ENCODE data around the gene TMEM50B.
A peak's percentile ranks its signal among the peaks of the same experiment; 100 is the strongest.
"Not testable (repeated sequence)": the region's sequence is repeated elsewhere in the genome, so short reads cannot be mapped to it uniquely, and the experiment has no call there.

TMEM50B gene

DNA sequence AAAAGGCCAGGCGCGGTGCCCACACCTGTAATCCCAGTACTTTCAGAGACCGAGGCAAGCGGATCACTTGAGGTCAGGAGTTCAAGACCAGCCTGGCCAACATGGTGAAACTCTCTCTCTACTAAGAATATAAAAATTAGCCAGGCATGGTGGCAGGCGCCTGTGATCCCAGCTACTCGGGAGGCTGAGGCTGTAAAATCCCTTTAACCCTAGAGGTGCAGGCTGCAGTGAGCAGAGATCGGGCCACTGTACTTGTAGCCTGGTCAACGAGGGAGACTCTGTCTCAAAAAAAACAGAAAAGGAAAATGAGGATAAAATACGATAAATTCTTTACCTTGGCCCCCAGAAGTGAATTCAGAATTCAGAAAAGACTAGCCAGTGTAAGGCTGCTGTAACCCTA is 1.6 kb downstream of the TMEM50B start:
- no peak for DNase-seq (ENCODE audit: low spot score)

DNA sequence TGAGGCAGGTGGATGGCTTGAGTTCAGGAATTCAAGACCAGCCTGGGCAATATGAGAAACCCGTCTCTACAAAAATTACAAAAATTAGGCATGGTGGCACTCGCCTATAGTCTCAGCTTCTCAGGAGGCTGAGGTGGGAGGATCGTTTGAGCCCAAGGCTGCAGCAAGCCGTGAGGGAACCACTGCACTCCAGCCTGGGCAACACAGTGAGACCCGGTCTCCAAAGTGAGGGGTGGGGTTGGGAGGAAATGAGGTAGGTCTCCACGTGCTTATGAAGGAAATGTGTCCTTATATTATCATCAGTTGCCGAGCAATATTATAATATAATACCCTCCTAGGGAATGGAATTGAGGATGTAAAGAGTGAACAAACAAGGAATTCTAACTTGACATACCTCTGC is 2.7 kb downstream of the TMEM50B start:
- no peak for DNase-seq (ENCODE audit: low spot score)

DNA sequence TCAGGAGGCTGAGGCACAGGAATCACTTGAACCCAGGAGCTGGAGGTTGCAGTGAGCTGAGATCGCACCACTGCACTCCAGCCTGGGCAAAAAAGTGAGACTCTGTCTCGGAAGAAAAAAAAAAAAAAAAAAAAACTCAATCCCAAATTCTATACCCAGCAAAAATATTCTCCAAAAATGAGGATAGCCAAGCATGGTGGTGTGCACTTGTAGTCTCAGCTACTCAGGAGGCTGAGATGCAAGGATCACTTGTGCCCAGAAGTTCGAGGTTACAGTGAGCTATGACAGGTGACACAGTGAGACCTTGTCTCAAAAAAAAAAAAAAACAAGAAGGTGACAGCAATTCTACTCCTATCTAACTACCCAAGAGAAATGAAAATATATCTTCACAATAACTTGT is 6.4 kb downstream of the TMEM50B start:
- DNase-seq (ENCODE audit: low spot score), result no peak

DNA sequence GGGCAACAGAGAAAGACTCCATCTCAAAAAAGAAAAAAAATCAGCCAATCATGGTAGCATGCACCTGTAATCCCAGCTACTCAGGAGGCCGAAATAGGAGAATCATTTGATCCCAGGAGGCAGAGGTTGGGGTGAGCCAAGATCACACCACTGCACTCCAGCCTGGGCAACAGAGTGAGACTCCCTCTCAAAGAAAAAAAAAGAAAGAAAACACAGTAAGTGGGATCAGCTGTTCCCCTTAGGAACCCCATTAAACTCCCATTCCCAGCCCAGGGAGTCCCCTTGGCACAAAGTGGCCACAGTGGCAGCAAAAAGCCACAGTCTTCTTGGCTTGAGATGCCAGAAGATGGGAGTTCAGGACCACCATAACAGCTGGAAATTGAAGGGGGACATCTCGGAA is 9.1 kb downstream of the TMEM50B start:
- no peak for DNase-seq (ENCODE audit: low spot score)

DNA sequence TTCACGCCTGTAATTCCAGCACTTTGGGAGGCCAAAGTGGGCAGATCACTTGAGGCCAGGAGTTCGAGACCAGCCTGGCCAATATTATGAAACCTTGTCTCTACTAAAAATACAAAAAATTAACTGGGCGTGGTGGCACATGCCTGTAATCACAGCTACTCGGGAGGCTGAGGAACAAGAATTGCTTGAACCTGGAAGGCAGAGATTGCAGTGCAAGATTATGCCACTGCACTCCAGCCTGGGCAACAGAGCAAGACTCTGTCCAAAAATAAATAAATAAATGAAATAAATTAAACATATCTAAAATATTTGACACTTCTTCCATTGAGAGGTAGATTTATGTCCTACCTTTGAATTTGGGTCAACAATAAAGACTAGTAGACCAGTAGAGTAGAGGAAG is 10.6 kb downstream of the TMEM50B start:
- not testable (repeated sequence) for DNase-seq (ENCODE audit: low spot score)

DNA sequence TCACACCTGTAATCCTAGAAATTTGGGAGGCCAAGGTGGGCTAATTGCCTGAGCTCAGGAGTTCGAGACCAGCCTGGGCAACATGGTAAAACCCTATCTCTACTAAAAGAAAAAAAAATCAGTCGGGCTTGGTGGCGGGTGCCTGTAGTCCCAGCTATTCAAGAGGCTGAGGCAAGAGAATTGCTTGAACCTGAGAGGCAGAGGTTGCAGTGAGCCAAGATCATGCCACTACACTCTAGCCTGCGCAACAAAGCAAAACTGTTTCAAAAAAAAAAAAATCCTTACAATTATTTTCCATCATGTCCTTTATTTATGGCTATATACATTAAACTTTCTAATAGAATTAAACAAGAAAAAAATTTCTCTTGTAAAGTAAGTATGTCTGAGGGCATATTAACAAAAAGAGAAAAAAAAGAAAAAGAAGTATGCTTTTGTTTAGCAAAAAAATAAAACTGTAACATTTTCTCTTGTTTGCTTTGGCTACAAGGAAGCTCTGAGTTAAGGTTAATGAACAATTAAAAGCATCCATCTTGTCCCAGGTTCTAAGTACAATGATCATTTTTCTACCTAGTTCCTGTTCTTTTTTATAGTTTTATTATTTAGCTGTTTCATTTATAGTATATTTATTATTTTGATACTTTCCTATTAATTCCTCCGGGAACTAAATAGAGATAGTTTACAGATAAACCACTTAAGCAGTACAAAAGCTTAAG is 18.1 kb downstream of the TMEM50B start:
- no peak for DNase-seq (ENCODE audit: low spot score)

DNA sequence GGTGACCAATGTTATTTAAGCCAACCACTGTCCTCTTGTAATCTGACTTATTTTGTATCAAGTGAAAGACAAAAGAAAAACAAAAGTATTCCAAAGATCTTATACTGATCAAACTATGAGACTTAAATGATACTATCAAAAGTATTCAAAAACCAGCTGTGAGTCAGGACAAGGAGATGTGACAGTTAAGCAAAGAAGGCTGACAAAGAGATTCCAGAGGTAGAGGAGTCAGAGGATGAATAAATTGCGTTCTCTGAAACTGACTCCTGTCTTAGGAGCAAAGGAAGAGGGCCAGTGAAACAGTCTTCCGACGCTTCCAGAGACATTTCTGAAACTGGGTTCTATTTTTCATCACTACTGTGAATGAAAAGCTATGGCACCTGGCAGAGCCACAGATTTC is 20.9 kb downstream of the TMEM50B start:
- no peak for DNase-seq (ENCODE audit: low spot score)

DNA sequence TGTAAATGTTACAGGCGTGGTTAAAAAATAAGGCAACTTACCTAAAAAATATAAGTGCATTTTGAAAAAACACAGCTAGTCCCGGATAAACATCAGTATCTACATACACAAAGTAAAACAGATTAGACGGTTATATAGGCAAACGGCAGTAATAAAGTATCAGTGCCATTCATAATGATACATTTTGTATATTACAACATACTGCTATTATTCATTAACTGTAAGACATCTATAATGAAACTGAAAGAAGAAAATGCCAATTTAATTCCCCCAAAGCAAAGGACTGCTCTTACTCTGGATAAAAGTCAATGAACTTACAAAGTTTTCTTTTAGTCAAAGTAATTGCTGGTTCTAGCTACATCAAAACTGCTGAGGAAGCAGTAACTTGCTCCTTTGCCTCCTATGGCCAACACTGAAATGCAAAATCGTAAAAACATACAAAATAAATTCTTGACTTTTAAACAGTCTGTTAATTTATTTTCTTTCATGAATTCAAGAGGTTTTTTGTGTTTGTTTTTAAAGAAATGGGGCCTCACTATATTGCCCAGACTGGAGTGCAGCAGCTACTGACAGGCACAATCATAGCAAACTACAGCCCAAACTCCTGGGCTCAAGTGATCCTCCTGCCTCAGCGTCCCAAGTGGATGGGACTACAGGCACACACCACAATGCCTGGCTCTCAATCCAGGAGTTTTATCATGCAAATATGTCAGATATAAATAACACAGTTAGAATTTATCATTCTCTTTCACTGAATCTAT is 23.9 kb downstream of the TMEM50B start:
- no peak for DNase-seq (ENCODE audit: low spot score)

DNA sequence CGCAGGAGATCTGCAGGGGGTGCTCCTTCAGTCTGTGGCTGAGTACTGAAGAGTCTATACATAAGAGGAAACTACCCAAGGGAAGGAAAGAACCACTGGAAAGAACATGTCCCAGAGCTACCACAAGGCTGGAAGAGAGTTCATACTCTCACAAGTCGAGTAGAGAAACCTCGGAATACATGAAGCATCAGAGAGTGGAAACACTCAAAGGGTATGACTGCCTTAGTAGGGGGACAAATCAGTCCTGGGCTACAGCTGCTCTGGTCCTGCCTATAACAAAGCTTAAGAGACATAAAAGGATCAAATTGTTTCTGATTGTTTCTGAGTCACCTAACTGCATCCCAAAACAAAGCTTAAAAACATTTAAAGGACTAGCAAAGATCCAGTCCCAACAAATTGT is 27.4 kb downstream of the TMEM50B start:
- DNase-seq (ENCODE audit: low spot score), result no peak

DNA sequence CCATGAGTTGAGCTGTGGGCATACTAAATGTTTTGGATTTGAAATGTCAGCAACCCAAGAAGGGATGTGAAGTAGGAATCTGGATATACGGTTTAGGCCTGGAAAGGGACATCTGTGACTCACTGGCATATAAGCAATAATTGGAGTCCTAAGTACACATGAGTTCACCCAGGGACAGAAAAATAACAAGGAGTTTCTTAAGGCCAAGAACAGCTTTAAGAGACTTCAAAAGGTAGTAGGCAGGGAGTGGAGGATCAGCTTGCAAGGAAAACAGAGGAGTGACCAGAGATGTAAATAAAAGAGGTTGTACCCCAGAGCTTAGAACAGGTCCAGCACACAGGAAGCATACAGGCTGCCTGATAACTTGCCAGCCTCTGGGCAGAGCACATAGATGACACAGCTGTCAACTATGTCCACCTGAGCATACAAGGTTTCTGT is 28.1 kb downstream of the TMEM50B start:
- DNase-seq (ENCODE audit: low spot score), result no peak

DNA sequence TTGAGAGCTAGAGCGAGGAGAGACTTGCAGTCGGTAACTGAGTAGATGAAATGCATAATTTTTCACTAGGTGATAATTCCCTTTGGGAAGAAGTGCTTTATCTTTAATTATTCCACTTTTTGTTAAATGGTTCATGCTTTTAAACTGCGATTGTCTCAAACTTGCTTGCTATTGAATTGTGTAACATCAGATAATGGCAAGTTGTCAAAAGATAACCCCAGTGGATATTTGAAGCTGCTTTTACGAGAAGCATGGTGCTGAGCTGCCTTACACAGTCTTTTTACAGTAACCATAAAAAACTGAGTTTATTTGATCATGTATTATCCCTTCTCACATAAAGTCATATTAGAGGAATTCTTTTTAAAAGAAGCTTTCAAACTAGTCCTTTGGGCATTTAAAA is 30.2 kb downstream of the TMEM50B start:
- no peak for DNase-seq (ENCODE audit: low spot score)

DNA sequence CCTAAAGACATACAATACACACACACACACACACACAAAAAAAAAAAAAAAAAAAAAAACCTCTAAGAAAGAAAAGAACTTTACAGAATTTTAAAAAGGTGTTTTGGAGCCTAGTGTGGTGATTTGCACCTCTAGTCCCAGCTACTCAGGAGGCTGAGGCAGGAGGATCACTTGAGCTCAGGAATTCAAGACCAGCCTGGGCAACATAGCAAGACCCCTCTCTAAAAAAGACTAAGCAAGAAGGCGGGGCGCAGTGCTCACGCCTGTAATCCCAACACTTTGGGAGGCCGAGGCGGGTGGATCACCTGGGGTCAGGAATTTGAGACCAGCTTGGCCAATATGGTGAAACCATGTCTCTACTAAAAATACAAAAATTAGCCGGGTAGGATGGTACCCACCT is 33.2 kb downstream of the TMEM50B start:
- DNase-seq (ENCODE audit: low spot score), result not testable (repeated sequence)

DNA sequence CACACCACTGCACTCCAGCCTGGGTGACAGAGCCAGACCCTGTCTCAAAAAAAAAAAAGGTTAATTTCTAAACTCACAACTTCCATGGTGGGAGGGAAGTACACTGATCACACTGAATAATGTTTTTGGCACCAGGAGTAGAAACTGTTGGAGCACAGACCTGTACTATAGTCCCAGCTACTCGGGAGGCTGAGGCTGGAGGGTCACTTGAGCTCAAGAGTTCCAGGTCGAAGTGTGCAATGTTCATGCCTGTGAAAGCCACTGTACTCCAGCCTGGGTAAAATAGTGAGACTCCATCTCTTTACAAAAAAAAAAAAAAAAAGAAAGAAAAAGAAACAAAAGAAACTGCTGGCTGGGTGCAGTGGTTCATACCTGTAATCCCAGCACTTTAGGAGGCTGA is 35.3 kb downstream of the TMEM50B start:
- DNase-seq (ENCODE audit: low spot score), result no peak

DNA sequence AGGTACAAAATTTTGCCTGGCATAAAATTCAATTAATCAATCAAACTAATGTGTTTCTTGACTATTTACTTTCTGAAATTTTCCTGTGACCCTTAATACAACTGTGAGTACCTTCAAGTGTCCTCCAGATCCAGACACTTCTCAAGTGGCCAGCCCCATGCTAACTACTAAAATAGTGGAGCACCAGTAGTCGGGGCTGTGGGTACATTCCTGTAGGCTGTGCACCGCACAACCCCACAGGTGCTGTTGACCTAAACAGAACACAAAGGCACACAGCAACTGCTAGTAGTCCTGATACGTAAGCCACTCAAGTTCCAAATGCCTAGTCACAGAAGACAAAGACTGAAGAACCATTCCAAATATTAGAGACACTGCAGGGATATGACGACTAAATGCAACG is 36.6 kb downstream of the TMEM50B start:
- DNase-seq (ENCODE audit: low spot score), result no peak

DNA sequence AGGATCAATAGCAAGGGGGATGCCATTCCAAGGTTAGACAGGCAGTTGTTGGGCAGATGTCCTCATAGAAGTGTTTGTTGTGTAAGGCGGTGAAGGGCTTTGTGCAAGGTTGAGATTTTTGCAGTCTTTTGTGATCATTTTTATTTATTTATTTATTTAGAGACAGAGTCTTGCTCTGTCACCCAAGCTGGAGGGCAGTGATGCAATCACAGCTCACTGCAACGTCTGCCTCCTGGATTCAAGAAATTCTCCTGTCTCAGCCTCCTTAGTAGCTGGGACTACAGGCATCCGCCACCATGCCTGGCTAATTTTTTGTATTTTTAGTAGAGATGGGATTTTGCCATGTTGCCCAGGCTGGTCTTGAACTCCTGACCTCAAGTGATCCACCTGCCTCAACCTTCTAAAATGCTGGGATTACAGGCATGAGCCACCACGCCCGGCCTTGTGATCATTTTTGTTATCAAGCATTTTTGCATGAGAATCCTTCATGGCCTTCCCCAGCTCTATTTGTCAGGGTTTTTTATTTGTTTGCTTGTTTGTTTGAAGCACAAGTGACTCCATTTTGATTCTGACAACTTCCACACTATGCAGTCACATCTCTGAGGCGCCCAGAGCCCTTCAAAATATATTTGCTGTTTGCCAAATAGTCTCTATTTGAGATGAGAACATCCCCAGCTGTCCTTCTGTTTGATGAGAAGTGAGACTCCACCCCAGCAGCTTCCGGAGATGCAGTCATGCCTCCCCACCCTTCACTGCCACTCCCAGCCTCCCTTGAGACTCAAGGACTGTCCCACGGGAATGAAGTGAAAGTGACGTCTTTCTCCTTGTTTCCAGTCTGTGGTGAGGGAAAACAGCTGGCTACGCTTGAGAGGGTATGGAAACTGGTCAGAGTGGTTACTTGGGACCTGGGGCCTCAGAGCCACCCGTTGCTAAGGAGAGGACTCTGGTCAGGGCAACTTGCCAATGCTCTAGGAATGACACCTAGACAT is 38.0 kb downstream of the TMEM50B start:
- DNase-seq (ENCODE audit: low spot score), result no peak

DNA sequence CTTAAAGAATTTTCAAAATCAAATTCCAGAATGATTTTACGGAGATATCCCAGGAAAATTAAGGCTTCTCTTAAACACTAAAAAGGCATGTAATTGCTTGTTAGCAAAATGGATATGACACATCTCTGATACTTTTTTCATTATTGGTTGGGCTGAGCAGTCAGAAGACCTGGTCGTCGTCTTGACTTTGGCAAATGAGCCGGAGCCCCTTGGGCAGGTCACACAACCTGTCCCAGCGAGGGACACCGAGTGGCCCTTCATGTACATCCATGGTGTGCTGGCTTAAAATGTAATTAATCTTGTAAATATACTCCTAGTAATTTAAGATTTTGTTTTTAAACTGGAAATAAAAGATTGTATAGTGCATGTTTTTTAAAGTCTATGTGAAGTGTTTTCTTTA is 42.6 kb downstream of the TMEM50B start:
- no peak for DNase-seq (ENCODE audit: low spot score)

DNA sequence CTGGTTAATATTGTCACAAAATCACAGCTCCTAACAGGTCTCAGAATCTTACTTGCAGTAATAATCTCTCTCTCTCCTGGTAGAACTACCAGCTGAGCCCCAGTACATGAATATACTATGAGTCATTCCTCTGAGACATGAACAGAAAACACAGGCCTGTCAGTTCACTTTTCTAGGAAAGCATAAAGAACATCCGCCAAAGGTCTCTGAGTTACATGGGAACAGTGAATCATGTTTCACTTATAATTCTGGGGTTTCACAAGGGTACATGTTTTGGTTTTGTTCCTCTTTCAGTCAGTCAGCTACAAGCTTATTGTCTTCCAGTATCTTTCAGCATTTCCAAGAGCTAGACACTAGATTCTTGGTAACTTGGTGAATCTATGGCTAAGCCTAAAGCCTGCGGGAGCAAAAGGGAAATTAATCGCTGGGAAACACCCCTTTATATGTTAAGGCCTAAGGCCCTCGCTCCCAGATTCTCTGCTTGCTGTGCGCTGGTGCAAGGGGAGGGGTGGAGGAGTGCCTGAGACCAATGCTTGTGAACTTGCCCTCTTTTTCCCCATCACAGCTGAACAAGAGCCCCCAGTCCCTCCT is 44.9 kb downstream of the TMEM50B start:
- peak; percentile 58 for DNase-seq (ENCODE audit: low spot score)

DNA sequence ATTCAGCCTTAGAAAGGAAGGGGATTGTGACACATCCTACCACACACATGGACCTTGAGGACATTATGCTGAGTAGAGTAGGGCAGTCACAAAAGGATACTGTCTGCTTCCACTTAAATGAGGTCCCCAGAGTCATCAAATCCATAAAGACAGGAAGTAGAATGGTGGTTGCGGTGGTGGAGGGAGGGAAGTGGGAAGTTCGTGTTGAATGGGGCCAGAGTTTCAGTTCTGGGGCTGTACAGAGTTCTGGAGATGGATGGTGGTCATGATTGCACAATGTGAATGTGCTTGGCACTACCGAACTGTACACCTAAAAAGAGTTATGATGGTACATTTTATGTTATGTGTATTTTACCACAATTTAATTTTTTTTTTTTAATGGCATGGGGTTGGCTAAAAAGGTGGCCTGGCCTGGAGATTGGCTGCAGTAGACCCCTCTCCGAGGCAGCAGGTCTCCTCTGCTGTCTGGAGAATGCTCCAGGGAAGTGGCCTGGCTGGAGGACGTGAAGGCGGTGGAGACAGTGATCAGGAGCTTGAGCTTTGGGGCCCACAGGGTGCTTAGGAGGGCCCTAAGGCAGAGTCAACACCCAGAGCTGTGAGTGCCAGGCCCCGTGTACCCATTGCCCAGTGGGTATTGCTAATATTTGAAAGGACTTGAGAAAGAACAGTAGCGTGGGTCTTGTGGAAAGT is 46.2 kb downstream of the TMEM50B start:
- peak; percentile 36 for DNase-seq (ENCODE audit: low spot score)

DNA sequence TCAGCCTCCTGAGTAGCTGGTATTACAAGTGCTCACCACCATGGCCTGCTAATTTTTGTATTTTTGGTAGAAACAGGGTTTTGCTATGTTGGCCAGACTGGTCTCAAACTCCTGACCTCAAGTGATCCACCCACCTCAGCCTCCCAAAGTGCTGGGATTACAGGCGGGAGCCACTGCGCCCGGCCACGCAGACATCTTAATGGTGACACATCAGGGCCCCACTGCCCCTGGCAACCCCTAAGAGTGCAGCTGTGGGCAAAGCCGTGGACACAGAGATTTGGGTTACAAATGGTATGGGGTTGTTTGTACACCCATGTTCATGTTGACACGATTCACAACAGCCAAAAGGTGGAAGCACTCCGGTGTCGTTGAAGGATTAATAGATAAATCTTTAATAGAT is 46.8 kb downstream of the TMEM50B start:
- DNase-seq (ENCODE audit: low spot score), result no peak

DNA sequence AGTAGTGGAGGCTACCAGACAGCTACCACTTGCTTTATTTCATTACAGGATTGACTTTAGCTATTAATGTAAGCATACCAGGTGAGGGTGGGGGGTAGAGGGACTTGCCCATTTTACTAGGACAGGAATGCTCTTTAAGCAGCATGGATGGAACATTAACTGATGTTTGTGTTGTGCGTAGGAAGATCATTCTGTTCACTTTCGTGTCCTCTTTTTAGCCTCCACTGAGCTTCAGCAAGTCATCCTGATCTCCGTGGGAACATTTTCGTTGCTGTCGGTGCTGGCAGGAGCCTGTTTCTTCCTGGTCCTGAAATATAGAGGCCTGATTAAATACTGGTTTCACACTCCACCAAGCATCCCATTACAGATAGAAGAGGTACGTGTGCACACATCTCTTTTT is 47.3 kb downstream of the TMEM50B start:
- DNase-seq (ENCODE audit: low spot score), result peak; percentile 52

DNA sequence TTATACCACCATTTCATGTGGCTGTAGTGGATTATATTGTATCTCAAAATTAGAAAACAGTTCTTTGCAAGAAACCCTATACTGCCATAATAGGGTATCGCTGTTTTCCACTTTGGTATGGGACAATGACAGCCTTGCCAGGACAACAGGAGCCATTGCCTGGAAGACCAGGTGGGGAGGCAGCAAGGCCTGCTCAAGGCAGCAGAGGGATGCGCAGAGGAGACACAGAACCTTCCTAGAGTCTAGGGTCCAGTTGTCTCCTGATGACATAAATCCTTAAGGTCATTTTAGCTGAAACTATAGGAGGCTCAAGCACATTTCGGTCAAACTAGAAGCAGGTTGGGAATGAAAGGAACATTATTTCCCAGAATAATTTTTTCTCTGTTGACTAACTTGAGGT is 48.9 kb downstream of the TMEM50B start:
- no peak for DNase-seq (ENCODE audit: low spot score)

DNA sequence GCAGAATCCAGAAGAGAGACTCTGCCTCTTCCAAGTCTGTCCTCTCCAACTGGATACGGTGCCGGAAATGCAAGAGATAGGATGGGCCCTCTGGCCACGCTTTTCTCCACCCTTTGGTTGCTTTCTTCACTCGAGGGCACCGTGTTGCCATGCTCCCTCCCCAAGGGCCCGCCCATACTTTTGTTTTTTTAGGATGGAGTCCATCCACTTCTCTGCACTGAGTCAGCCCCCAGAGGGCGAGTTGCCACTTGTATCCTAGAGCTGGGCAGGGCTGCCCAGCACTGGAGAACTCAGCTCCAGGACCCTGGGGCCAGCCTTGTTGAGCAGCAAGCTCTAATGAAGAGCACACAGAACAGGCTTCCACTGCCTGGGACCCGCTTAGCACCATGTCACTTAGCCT is 51.1 kb downstream of the TMEM50B start:
- no peak for DNase-seq (ENCODE audit: low spot score)

Data from putamen (tissue), 1 donor.